ENCODE measurements around the gene CARNS1.

DNA sequence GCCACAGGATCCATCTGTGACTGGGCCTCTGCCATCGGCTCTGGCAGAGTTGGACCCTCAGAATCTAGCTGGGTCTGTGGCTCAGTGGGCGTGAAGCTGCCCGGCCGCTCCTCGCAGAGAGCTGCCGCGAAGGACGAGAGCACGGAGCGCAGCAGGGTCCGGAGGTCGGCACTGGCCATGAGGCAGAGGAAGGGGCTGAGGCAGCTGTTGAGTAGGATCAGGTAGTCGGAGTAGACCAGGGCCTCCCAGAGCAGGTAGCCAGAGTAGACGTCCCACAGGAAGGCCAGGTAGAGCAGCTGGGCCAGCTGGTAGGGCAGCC, 36.1 kb downstream of the CARNS1 start:
- TF ChIP-seq, protein P1, sequence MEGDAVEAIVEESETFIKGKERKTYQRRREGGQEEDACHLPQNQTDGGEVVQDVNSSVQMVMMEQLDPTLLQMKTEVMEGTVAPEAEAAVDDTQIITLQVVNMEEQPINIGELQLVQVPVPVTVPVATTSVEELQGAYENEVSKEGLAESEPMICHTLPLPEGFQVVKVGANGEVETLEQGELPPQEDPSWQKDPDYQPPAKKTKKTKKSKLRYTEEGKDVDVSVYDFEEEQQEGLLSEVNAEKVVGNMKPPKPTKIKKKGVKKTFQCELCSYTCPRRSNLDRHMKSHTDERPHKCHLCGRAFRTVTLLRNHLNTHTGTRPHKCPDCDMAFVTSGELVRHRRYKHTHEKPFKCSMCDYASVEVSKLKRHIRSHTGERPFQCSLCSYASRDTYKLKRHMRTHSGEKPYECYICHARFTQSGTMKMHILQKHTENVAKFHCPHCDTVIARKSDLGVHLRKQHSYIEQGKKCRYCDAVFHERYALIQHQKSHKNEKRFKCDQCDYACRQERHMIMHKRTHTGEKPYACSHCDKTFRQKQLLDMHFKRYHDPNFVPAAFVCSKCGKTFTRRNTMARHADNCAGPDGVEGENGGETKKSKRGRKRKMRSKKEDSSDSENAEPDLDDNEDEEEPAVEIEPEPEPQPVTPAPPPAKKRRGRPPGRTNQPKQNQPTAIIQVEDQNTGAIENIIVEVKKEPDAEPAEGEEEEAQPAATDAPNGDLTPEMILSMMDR (IDR thresholded peaks at IDR 0.05; ENCODE audit: insufficient read depth, low read length, poor library complexity, severe bottlenecking): no peak
- TF ChIP-seq EZH2phosphoT487 (conservative IDR thresholded peaks at IDR 0.05; ENCODE audit: low read length): no peak

Measured in SU-DHL-6 (cell line).